G401.6 (cell line): Measurements from ENCODE around the gene METRNL.
"Not testable (repeated sequence)": the region's sequence is repeated elsewhere in the genome, so short reads cannot be mapped to it uniquely, and the experiment has no call there.

Experiments
- FAIRE-seq: peaks from 2 replicates; lab custom pipeline; 2012; peaks lifted over from hg19 to GRCh38; lab: Jason Lieb, UNC

The METRNL gene

DNA sequence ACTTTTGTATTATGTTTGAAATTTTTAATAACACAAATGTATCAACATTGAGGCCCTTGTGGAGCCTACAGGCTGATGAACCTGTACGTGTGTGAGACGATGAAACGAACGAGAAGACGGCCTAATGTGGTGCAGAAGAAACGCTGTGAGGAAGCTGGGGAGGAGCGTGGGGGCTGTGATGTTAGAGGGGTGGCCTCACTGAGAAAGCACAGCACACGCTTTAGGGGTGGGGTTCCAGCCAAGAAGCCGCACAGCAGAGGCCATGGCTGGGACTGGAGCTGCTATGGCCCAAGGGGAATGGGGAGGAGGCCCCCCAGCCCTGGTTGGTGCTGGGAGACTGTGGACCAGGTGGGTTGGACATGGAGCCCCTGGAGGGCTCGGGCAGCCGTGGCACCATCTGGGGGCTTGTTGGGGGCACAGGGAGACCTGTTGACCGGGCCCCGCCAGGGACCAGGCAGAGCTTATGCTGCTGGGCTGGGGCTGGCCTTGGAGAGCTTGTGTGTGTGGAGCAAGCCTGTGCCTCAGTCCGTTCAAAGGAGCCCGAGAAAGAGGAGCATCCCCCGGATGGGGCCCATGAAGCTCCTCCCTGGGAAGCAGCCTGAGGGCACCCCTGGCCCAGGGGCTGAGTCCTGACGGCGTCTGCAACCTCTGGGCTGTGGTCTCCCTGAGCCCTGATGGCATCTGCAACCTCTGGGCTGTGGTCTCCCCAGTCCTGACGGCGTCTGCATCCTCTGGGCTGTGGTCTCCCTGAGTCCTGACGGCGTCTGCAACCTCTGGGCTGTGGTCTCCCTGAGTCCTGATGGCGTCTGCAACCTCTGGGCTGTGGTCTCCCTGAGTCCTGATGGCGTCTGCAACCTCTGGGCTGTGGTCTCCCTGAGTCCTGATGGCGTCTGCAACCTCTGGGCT is 44.7 kb downstream of the METRNL start:
- no peak for FAIRE-seq

DNA sequence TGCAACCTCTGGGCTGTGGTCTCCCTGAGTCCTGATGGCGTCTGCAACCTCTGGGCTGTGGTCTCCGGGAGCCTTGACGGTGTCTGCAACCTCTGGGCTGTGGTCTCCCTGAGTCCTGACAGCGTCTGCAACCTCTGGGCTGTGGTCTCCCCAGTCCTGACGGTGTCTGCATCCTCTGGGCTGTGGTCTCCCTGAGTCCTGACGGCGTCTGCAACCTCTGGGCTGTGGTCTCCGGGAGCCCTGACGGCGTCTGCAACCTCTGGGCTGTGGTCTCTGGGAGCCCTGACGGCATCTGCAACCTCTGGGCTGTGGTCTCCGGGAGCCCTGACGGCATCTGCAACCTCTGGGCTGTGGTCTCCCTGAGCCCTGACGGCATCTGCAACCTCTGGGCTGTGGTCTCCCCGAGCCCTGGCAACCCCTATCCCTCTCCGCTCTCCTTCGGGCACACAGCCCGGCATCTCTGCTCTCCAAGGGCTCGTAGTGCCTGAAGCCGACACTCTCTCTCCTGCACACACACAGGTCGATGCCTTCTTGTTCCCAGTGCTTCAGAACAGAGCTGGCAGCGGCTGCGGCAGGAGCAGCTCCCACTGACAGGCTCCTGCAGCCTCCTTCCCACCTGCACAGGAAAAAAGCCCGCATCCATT is 45.6 kb downstream of the METRNL start:
- no peak for FAIRE-seq

DNA sequence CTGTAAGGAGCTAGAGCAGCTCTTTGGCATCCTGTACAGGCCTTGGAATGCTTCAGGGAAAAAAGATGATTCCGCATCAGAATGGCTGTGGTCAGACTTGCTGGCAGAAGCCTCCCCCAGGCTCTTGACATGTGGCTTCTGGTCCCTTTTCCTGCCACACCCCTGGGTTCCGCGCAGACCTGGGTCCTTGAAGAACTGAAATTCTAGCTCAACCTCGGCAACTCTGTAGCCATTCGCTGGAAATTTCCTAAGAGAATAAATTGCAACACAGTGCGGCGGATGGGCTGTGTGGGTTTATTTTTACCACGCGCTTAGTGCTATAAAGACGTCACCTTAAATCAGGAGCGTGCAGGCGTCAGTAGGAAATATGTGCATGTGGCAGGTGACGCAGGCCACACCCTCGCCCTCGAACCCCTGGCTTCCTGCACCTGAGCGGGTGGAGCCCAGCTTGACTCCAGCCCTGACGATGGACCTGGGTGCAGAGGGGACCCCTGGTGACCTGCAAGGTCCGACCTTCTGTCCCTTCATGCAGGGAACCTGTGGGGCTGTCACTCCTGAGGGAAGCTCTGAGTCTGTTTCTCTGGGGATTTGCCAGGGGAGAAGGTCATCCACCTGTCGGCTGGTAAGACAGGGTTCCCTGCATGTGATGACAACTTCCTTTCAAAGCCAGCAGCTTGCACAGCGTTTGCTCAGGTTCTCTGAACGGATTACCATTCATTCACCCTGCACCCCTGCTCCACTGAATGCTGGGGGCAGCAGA is 46.3 kb downstream of the METRNL start:
- no peak for FAIRE-seq

DNA sequence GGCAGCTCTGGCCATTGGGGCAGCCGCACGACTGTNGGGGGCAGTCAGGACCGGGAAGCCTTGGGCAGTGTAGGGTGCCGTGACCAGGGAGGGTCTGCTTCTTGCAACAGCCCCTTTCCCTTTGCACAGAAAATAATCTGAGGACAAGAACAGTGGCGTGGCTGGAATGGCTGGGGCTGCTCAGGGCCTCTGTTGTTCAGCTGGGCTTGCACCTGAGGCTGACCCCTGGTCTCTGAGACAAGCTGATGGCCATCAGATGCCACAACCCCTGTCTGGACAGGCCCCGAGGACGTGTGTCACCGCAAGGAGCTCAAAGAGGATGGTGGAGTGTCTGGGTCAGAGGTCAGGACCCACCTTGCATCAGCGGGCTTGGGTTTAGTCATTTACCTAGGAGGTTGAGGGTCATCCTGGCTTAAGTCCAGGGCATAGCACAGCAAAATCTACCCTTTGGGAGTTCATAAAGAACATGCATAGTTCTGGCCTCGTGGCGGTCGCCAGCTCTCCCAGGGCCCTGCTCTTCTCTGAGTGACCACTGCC is 46.9 kb downstream of the METRNL start:
- no peak for FAIRE-seq

DNA sequence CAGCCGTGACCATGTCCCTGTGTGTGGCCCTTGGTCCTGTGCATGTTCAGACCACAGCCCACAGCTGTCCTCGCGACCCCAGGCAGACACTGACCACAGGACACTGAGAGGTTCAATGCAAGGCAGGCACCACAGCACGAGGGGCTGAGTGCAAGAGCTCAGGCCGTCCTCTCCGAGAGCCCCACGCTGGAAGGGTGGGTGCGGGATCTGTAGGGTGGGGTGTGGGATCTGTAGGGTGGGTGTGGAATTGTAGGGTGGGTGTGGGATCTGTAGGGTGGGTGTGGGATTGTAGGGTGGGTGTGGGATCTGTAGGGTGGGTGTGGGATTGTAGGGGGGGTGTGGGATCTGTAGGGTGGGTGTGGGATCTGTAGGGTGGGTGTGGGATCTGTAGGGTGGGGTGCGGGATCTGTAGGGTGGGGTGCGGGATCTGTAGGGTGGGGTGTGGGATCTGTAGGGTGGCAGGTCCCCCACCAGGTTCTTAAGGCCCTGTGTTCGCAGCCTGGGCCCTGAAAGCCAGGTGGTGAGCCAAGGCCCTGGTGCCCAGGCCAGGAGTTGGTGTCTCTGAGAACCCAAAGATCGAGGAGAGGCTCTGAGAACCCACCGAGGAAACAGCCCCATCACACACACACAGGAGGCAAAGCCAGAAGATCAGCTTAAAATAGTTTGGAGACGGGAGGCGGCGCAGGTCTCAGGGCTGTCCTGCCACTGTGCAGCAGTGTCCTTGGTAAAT is 48.2 kb downstream of the METRNL start:
- no peak for FAIRE-seq

DNA sequence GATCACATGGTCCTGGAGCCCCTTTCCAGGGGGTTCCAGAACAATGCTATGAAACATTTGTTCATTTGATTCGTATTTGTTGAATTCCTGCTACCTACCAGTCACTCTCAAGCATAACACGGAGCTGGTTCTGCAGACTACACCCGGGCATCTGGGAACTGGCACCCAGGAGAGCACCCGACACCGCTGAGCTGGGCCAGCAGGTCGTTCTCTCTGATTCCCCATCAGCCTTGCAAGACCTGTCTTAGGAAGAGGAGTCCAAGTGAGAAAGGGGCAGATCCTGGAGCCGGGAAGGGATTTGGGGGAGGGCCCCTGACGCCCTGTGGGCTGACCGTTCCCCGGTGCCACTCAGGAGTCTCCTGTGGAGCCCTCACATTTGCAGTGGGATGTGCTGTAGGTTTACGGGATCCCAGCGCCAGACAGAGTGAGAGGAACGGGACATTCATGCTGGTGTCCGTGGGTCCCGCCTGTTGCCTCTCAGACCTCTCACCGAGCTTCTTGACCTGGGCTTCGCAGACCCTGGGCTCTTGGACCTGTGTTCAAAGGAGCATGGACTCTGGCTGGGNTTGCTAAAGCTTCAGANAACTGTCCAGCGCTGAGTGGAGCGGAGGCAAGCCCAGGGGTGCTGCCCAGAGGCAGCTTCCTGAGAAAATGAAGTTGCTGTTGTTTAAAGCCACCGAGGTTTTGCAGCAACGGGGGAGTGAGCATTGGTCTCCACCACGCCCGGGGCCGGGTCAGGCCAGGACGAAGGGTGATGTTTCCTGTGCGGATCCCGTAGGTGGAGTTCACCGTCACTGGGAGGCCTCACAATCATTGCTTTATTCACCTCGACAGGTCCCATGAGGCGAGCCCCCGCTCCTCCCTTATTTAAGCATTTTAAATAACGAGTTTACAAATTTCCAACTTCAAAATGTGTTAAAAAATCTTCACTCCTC is 49.2 kb downstream of the METRNL start:
- no peak for FAIRE-seq

DNA sequence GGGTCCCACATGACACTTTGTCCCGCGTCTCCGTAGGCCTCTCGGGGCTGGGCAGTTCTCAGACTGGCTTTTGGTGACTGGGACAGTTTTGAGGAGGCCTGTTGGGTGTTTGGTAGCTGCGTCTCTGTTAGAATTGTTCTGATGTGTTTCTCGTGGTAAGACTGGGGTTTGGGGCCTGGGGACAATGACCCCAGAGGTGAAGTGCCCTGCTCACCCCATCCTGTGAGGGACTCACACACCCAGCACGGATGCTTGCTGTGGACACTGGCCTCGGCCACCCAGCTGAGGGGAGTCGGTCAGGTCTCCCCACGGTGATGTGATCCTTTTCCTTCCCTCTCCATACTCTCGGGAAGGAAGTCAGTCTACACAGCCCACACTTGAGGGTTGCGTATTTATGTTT is 50.3 kb downstream of the METRNL start:
- no peak for FAIRE-seq

DNA sequence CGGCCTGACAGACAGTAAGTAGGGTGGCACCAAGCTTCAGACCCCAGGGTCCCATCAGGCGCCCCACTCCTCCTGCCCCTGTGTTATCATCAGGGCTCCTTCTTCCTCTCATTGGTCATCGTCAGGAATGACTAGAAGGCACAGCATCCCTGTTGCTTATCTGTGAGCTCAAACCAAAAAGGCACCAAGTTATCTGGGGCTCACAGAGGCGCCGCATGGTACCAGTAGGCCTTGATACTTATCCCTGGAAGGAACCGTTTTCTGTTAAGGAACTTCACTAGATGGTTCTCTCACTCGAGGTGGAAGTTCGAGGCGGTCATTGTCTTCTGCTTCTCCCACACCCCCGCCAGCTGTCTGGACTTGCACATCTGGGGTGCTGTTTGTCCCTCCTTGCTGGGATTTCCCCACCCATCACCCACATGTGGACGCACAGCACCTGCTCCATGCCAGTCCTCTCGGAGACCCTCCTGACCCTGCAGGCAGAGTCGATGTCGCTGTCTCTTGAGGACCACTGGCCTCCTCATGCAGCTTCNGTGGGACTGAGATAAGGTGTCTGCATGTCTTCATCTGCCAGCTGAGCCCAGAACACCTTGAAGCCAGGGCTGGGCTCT is 52.1 kb downstream of the METRNL start:
- FAIRE-seq: no peak

DNA sequence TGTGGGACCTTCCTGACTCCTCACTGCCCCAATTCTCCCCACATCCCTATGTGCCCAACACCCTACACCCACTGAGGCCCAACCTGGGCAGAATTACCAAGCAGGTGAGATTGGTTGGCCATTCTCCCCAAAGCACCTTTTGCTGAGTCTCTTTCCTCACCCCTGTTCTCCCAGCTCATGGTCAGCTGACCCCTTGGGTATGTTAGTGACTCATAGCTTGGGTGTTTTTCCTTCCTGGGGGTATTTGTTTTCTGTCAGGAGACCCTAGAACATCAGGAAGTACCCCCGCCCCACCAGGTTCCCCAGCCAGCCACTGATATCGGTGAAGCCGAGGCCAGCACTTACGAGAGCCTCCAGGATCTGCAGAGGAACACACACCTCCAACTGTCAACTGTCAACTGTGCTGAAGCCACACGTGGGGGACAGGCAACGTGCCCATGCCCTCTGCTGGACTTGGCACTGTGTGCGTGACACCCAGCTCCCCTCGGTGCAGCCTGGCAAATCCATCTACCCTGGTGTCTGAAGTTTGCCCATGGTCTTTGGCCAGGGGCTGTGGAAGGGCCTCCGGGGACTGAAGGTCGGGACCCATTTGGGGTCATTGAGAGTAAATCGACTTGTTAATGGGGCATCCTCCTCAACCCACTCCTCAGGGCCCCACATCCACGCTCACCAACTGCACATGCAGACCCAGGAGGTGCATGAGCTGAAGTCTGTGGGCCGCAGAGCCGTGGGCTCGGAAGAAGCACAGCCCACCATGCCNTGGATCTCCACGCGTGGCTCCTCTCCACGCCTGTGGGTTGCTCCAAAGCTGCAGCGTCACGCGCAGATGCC is 53.1 kb downstream of the METRNL start:
- FAIRE-seq: no peak

DNA sequence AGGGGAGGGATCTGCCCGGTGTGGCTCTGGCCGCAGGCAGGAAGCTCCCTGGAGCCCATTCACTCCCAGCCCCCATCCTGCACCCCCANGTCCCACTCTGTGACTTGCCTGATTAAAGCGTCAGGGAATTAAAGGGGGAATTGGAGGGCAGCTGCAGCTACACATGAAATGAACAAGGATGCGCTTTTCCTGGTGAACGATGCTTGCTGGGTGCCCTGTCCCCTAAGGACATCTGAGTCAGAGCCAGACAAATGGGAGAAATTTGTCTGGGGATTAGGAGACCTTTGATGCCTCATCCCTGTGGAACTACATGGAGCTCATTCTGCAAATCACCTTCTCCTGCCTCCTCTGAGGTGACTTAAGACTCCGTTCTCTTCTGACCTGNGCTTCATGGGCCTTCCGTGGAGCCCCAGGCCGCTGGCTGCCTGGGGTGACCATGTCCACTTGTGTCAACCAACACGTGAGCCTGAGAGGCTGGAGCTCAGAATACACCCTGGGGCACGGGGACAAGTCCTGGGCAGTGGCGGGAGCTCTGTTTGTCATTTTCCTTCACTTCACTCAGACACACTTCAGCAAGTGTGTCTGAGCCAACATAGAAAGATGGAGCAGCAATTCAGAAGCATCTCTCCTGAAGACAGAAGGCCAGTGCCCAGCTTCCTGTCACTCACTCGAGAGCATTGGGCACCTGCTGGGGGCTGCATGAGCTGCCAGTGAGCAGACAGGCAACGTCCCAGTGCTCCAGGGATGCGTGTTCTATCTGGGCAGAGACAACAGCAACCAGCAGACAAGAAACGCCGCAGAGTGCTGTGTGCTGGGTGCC is 54.1 kb downstream of the METRNL start:
- no peak for FAIRE-seq

DNA sequence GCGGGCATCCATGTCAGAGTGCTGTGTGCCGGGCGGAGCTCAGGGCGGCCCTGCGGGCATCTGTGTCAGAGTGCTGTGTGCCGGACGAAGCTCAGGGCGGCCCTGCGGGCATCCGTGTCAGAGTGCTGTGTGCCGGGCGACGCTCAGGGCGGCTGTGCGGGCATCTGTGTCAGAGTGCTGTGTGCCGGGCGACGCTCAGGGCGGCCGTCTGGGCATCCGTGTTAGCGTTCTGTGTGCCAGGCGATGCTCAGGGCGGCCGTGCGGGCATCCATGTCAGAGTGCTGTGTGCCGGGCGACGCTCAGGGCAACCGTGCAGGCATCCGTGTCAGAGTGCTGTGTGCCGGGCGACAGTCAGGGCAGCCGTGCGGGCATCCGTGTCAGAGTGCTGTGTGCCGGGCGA is 55.0 kb downstream of the METRNL start:
- not testable (repeated sequence) for FAIRE-seq

DNA sequence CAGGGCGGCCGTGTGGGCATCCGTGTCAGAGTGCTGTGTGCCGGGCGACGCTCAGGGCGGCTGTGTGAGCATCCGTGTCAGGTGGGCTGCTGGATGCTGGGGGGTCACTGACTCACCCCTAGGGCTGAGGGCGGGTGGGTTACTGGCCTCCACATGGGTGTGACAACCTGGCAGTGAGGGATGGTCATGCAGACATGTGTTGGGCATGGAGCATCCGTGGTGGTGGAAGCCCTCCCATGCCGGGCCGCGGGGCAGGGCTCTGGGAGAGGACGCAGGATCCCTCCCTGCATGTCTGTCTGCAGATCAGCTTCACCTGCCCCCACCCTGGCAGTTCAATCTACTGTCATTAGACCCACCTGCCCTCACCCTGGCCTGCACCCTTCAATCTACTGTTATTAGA is 56.3 kb downstream of the METRNL start:
- no peak for FAIRE-seq

DNA sequence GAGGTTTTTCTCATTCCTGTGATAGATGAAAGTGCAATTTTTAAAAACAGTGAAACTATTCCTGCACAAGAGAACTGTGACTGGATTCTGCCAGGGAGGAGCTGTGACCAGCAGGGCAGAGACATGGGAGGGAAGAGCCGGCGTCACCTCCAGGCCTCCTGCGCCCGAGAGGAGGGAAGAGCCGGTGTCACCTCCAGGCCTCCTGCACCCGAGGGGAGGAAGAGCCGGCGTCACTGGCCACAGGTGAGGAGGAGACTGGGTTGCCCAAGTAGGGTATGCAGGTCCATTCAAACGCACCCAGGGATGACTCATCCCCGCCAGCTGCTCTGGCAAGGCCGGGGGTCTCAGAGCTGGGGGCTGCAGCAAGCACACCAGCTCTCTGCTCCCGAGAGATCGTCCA is 56.7 kb downstream of the METRNL start:
- FAIRE-seq: no peak

DNA sequence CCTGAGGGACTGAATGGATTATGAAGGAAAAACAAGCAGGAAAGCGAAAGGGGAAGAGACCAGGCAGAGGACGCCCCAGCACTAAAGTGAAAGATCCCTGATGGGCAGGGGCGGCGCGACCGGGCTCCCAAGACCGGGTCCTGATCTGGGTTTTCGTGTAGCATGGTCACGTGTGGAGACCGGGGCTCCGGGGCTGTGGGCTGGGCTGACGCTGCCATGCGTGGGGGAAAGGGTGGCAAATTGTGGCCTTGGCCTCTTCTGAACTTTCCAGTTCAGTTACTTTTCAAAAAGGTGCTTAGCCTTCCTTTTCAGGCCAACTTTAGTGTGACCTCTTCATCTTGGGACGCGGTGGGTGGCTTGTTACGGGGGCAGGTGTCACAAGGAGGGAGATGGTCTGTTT is 57.5 kb downstream of the METRNL start:
- FAIRE-seq: no peak

DNA sequence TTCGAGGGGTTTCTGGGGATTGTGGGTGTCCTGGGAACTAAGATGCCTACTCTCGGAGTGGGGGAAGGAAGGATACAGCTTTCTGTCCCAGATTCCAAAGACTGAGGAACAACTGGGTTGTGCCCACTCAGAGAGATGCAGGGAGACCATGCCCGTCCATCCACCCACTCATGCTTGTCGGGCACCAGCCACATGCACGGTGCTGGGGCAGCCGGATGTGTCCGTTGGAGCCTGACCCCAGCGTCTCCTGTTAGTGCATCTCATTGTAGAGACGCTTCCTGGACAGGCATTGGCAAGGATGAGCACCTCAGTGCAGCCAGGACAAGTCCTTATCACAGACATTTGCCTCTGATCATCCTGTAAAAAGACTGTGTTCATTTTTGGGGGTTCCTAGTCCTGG is 58.1 kb downstream of the METRNL start:
- no peak for FAIRE-seq

DNA sequence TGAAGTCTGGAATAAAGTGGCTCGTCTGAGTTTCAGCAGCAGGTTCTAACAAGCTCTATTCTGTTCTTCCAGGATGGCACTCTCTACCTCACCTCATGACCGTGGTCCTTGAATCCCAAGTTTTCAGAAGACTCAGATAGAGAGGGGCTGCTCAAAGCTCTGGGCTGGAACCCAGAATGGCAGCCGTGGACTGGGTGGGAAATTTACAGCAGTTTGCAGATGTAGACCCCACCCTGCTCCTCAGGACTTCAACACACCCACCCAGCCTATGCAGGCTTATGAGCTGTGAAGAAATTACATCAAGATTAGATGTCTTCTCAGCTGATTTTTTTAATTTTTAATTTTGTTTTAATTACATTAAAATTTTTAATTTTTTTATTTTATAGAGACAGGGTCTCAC is 59.4 kb downstream of the METRNL start:
- no peak for FAIRE-seq

DNA sequence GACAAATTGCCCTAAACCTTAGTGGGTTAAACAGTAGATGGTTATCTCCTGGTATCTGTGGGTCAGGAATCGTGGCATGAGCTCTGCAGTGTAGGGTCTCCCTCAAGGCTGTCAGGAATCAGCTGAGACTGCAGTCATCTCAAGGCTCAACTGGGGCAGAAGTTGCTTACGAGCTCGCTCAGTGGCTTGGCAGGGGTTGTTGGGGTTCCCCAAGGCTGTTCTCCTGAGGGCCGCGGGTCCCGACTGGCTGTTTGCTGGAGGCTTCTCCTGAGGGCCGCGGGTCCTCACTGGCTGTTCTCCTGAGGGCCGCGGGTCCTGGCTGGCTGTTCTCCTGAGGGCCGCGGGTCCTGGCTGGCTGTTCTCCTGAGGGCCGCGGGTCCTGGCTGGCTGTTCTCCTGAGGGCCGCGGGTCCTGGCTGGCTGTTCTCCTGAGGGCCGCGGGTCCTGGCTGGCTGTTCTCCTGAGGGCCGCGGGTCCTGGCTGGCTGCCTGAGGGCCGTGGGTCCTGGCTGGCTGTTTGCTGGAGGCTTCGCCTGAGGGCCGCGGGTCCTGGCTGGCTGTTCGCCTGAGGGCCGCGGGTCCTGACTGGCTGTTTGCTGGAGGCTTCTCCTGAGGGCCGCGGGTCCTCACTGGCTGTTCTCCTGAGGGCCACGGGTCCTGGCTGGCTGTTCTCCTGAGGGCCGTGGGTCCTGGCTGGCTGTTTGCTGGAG is 60.3 kb downstream of the METRNL start:
- not testable (repeated sequence) for FAIRE-seq

DNA sequence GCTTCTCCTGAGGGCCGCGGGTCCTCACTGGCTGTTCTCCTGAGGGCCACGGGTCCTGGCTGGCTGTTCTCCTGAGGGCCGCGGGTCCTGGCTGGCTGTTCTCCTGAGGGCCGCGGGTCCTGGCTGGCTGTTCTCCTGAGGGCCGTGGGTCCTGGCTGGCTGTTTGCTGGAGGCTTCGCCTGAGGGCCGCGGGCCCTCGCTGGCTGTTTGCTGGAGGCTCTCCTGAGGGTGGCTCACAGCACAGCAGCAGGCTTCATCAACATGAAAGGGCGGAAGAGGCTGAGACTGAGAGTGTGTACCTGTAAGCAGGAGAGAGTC is 60.8 kb downstream of the METRNL start:
- FAIRE-seq: not testable (repeated sequence)
